C4-2B (cell line): ENCODE results near the gene CCNG1.
"Not testable (repeated sequence)": the region's sequence is repeated elsewhere in the genome, so short reads cannot be mapped to it uniquely, and the experiment has no call there.

Source experiments
- H3K27ac ChIP-seq: fragments of 450-650 bp; 2 replicates; pipeline ENCODE4 v1.5.1; 2017
- CTCF ChIP-seq: fragments of 450-650 bp; conservative IDR thresholded peaks from 2 replicates; pipeline ENCODE4 v1.5.1; 2017; ENCODE audit warnings: mild to moderate bottlenecking
- ZFX ChIP-seq: fragments of 450-650 bp; IDR thresholded peaks from 2 replicates; pipeline ENCODE4 v1.6.1; 2017

Gene CCNG1

GRCh38 chr5:163404364-163405173 is 32.8 kb upstream of the CCNG1 start:
- TF ChIP-seq ZFX (no peak), CTCF (no peak)

GRCh38 chr5:163407034-163407655 is 30.2 kb upstream of the CCNG1 start:
- no peak for TF ChIP-seq ZFX
- no peak for TF ChIP-seq CTCF
- no peak overlapping the region for H3K27ac ChIP-seq

More at GRCh38 chr5:163404364-163405173, 32.8 kb upstream of the CCNG1 start:
- H3K27ac ChIP-seq = no peak overlapping the region

- TF ChIP-seq ZFX (no peak), CTCF (peak; percentile 92)
- no peak overlapping the region for H3K27ac ChIP-seq
These were observed 29.0 kb upstream of the CCNG1 start for GRCh38 chr5:163408311-163408923.

GRCh38 chr5:163409384-163409783 is 28.0 kb upstream of the CCNG1 start:
- TF ChIP-seq CTCF (no peak), ZFX (no peak)
- H3K27ac ChIP-seq = no peak overlapping the region

GRCh38 chr5:163410505-163410904 is 26.9 kb upstream of the CCNG1 start:
- TF ChIP-seq CTCF (no peak), ZFX (no peak)
- H3K27ac ChIP-seq = no peak overlapping the region

- not testable (repeated sequence) for H3K27ac ChIP-seq
These were observed 21.7 kb upstream of the CCNG1 start for GRCh38 chr5:163415673-163416072.

GRCh38 chr5:163424836-163425235 is 12.6 kb upstream of the CCNG1 start:
- TF ChIP-seq ZFX (no peak), CTCF (no peak)
- no peak overlapping the region for H3K27ac ChIP-seq

- not testable (repeated sequence) for H3K27ac ChIP-seq
These were observed 11.3 kb upstream of the CCNG1 start for GRCh38 chr5:163426128-163426527.
